CD4-positive, alpha-beta memory T cell (primary cell): ENCODE measurements around the gene MYO7B. TPM values are rescaled to one million over a fixed set of nuclear protein-coding genes. Genes with fewer than 3 reads are reported as not detected.

Source experiments
- CTCF ChIA-PET: fragments of 350-600 bp; sonication (Branson Sonifier 250); formaldehyde crosslinking; loops from one replicate; lab custom pipeline; 2021; ENCODE audit warnings: inconsistent platforms; ENCODE audit not compliant: partially characterized antibody; lab: Charles Lee
- POLR2A ChIA-PET: fragments of 350-600 bp; sonication (Branson Sonifier 250); formaldehyde crosslinking; loops from one replicate; lab custom pipeline; 2021; ENCODE audit not compliant: partially characterized antibody; lab: Charles Lee
- DNase-seq, 5 donors: peaks; one replicate each; pipeline versions ENCODE4 v3.0.0 to v3.0.0-alpha.2; 2020 to 2022; ENCODE audit warnings: mixed read lengths in 1 of 5
- H3K27ac ChIP-seq: one replicate; pipeline ENCODE4 v1.7.0; 2013; ENCODE audit warnings: low read depth, low read length
- H3K27me3 ChIP-seq: 2 replicates; pipeline ENCODE4 v1.7.0; 2013; ENCODE audit warnings: mild to moderate bottlenecking, low read length, moderate library complexity; ENCODE audit not compliant: insufficient read depth
- H3K36me3 ChIP-seq: 2 replicates; pipeline ENCODE4 v1.7.0; 2013; ENCODE audit warnings: mild to moderate bottlenecking, low read length, moderate library complexity; ENCODE audit not compliant: insufficient read depth
- H3K4me1 ChIP-seq: 2 replicates; pipeline ENCODE4 v1.7.0; 2013; ENCODE audit warnings: mild to moderate bottlenecking, low read length, moderate library complexity; ENCODE audit not compliant: insufficient read depth
- H3K4me3 ChIP-seq, 2 donors: one replicate each; pipeline ENCODE4 v1.7.0; 2013; ENCODE audit warnings: low read length in 2 of 2, mild to moderate bottlenecking in 1 of 2
- H3K9me3 ChIP-seq, 2 donors: one replicate each; pipeline ENCODE4 v1.7.0; 2013; ENCODE audit warnings: low read length in 2 of 2, control low read depth in 1 of 2; ENCODE audit not compliant: control insufficient read depth in 1 of 2
- H3K27ac Mint-ChIP-seq, 7 donors: one replicate each; pipeline ENCODE4 v1.8.0; 2020 to 2021; ENCODE audit warnings: mixed read lengths in 7 of 7, mild to moderate bottlenecking in 6 of 7, inconsistent platforms in 3 of 7, moderate library complexity in 3 of 7
- H3K27me3 Mint-ChIP-seq, 2 donors: one replicate each; pipeline ENCODE4 v1.8.0; 2020 to 2021; ENCODE audit warnings: mixed read lengths in 2 of 2
- H3K36me3 Mint-ChIP-seq, 2 donors: one replicate each; pipeline ENCODE4 v1.8.0; 2020 to 2021; ENCODE audit warnings: mixed read lengths in 2 of 2, inconsistent platforms in 1 of 2, mild to moderate bottlenecking in 1 of 2
- H3K4me1 Mint-ChIP-seq, 4 donors: one replicate each; pipeline ENCODE4 v1.8.0; 2020 to 2021; ENCODE audit warnings: mixed read lengths in 4 of 4, mild to moderate bottlenecking in 1 of 4
- H3K4me3 Mint-ChIP-seq, 8 donors: one replicate each; pipeline ENCODE4 v1.8.0; 2020 to 2021; ENCODE audit warnings: mixed read lengths in 8 of 8, mild to moderate bottlenecking in 7 of 8, moderate library complexity in 6 of 8, inconsistent platforms in 3 of 8
- H3K9me3 Mint-ChIP-seq, 8 donors: one replicate each; pipeline ENCODE4 v1.8.0; 2020 to 2021; ENCODE audit warnings: mixed read lengths in 8 of 8, mild to moderate bottlenecking in 5 of 8, inconsistent platforms in 3 of 8, moderate library complexity in 1 of 8
- intact Hi-C: fragments of 100-400 bp; cut with micrococcal nuclease; formaldehyde crosslinking; loops from one replicate; pipeline ENCODE4 v1.15.1; 2023
- polyA plus RNA-seq, 2 donors: library from polyadenylated mRNA; unstranded; fragments of 300-500 nt; fragmentation: Illumina TruSeq; gene quantifications; one replicate each; pipeline ENCODE4 v1.2.3, GENCODE V29; 2021
- total RNA-seq, 2 experiments: library from RNA; stranded (reverse); gene quantifications; one replicate each; pipeline ENCODE4 v1.2.3, GENCODE V29; 2021

MYO7B gene
- total and polyA plus RNA-seq, 4 experiments from 2014 or later = not detected

DNA sequence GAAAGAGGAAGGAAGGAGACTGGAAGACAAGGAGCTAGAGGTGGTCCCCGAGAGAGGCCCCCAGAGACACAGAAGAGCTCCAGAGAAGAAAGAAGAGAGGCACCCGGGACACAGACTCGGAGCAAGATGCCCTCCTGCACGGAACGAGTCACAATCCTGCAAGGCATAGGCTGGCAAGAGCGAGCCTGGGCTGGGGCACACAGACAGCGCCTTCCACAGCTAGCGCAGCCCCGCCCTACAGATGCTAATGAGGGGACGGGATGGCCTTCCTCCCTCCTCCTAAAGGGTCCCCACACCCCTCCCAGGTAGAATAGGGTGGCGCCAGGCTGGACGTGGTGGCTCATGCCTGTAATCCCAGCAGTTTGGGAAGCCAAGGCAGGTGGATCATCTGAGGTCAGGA, 90.7 kb downstream of the MYO7B start:
- no peak overlapping the region for H3K4me3 Mint-ChIP-seq
- peaks cover 3 to 6% of the 10 kb centered on the region in 2 donors for H3K27me3 Mint-ChIP-seq
- H3K4me1 Mint-ChIP-seq = no peaks in the 10 kb centered on the region
- H3K9me3 Mint-ChIP-seq = peaks cover 0 to 2% (median 0%) of the 10 kb centered on the region in 8 donors
- Histone ChIP-seq H3K4me1 (no peaks in the 10 kb centered on the region), H3K36me3 (no peaks in the 10 kb centered on the region), H3K27me3 (no peaks in the 10 kb centered on the region), H3K9me3 (no peaks in the 10 kb centered on the region), H3K27ac (no peak overlapping the region), H3K4me3 (no peak overlapping the region)
- POLR2A ChIA-PET = no interaction called here
- peak overlapping the region in 1 of 7 donors; percentile 64 for H3K27ac Mint-ChIP-seq
- H3K36me3 Mint-ChIP-seq = no peaks in the 10 kb centered on the region
- no peak for DNase-seq
- CTCF ChIA-PET = no interaction called here
- intact Hi-C loops = no loop called here

DNA sequence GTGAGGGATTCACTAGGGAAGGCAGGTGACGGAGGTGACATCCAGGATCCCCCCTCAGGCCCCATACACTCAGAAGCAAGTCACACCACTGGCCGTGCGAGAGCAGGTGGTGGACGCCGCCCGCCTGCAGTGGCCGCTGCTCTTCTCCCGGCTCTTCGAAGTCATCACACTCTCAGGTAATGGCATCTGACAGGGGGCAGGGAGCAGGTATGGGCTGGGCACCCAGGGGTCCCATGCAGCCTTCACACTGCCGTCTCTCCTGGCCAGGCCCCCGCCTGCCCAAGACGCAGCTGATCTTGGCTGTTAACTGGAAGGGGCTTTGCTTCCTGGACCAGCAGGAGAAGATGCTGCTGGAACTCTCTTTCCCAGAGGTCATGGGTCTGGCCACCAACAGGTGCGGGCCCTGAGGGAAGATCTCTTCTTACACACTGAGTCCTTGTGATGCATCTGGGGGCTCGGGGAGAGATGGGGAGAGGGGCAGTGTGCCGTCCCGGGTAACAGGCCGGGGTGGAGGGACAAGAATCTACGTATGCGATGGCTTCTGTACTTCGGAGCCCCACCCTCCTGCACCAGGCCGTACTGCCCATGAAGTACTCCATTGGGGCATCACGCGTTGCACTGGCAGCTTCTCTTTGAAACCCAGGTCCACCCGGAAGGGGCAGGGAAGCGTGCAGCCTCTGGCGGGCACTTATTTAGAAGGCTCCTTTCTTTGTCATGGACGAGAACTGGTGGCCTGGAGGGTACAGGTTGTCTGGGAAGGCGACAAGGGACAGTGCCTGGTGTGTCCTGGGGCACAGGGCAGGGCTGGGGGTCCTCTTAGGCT, 91.6 kb downstream of the MYO7B start:
- ChIA-PET POLR2A (no interaction called here), CTCF (no interaction called here)
- H3K4me1 Mint-ChIP-seq = no peaks in the 10 kb centered on the region
- H3K27me3 Mint-ChIP-seq = peaks cover 0 to 4% of the 10 kb centered on the region in 2 donors
- no peak overlapping the region for H3K4me3 Mint-ChIP-seq
- DNase-seq = no peak
- Histone ChIP-seq H3K9me3 (no peaks in the 10 kb centered on the region), H3K27me3 (no peaks in the 10 kb centered on the region), H3K36me3 (no peaks in the 10 kb centered on the region), H3K27ac (no peak overlapping the region), H3K4me1 (no peaks in the 10 kb centered on the region), H3K4me3 (no peak overlapping the region)
- intact Hi-C loops = no loop called here
- H3K9me3 Mint-ChIP-seq = peaks cover 0 to 2% (median 0%) of the 10 kb centered on the region in 8 donors
- H3K36me3 Mint-ChIP-seq = no peaks in the 10 kb centered on the region
- no peak overlapping the region for H3K27ac Mint-ChIP-seq

DNA sequence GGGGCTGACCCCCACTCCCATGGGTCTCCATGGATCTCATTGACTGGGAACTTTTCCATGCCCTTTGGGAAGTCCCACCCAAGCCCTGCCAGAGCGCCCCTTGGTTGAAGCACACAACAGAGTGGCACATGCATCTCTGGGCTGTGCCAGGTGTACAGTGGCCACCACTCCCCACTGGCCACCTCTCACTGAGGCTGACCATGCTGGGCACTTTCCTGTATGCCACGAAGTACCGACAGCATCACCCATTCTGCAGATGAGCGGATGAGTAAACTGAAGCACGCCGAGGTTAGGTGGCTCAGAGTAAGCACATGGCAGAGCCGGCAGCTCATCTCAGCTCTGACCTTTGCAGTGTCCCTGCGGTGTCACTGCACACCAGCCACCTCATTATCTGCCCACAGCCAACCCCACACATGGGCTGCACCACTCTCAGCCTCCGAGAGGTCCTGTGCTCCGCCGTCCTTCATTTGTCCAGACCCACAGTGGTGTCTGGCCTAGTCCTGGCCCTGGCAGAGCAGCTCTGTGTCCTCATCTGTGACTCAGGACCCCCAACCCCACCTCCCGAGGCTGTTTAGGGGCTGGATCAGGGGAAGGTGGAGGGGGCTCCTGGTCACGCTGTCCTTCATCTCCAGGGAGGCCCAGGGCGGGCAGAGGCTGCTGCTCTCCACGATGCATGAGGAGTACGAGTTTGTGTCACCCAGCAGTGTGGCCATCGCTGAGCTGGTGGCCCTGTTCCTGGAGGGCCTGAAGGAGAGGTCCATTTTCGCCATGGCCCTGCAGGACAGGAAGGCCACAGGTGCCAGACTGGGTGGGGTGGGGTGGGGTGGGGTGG, 92.5 kb downstream of the MYO7B start:
- H3K27ac Mint-ChIP-seq = no peak overlapping the region

DNA sequence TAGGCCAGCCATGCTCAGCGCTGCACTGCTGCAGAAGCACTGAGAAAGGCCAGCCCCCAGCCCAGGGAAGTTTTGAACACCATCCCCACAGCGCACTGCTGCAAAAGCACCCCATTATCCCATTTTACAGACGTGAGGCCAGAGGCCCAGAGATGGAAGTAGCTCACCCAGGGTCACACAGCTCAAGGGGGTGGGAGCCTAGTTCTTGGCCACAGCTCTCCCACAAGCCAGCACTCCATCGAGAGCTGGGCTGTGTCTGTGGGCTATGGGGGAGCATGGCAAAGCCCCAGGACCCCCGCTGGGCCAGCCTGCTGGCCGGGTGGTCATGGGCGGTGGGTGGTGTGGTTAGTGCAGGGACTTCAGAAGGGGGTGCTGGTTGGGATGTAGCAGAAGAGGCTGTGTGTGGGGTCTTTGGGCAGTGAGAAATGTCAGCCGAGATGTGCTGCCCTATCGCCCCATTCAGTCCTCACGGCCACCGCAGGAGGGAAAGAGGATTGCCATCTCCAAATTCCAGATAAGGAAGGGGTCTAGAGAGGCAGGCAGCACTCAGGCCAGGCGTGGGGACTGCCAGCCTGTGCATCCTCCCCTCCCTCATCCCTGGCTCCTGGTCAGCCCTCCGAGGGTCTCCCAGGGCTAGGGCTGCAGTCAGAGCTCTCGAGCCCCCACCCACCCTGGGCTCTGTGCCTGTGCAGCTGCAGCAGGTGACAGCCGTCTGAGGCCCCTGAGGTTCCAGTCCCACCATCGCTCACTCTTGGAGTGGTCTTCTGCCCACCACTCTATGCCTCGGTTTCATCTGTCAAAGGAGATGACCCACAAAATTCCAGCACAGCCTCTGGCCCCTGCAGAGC, 93.5 kb downstream of the MYO7B start:
- H3K36me3 Mint-ChIP-seq = no peaks in the 10 kb centered on the region
- no peak overlapping the region for H3K27ac ChIP-seq
- H3K27ac Mint-ChIP-seq = no peak overlapping the region
- DNase-seq = no peak
- intact Hi-C loops = no loop called here
- H3K4me3 Mint-ChIP-seq = no peak overlapping the region
- no peaks in the 10 kb centered on the region for H3K27me3 ChIP-seq
- ChIA-PET CTCF (no interaction called here), POLR2A (no interaction called here)
- peaks cover 0 to 10% (median 0%) of the 10 kb centered on the region in 4 donors for H3K4me1 Mint-ChIP-seq
- no peaks in the 10 kb centered on the region for H3K36me3 ChIP-seq
- H3K4me3 ChIP-seq = no peak overlapping the region
- no peaks in the 10 kb centered on the region for H3K9me3 Mint-ChIP-seq
- no peaks in the 10 kb centered on the region for H3K27me3 Mint-ChIP-seq
- no peaks in the 10 kb centered on the region for H3K9me3 ChIP-seq
- H3K4me1 ChIP-seq = peaks cover 5% of the 10 kb centered on the region

More for the DNA sequence above, 92.5 kb downstream of the MYO7B start:
- Mint-ChIP-seq H3K27me3 (peaks cover 0 to 4% of the 10 kb centered on the region in 2 donors), H3K36me3 (no peaks in the 10 kb centered on the region), H3K9me3 (peaks cover 0 to 2% (median 0%) of the 10 kb centered on the region in 8 donors), H3K4me3 (peak overlapping the region in 1 of 8 donors; percentile 52), H3K4me1 (peaks cover 0 to 3% (median 0%) of the 10 kb centered on the region in 4 donors)
- ChIA-PET CTCF (no interaction called here), POLR2A (no interaction called here)
- H3K4me3 ChIP-seq = no peak overlapping the region
- no peaks in the 10 kb centered on the region for H3K27me3 ChIP-seq
- intact Hi-C loops = no loop called here
- DNase-seq = no peak
- H3K4me1 ChIP-seq = no peaks in the 10 kb centered on the region
- H3K36me3 ChIP-seq = no peaks in the 10 kb centered on the region
- H3K9me3 ChIP-seq = no peaks in the 10 kb centered on the region
- no peak overlapping the region for H3K27ac ChIP-seq

DNA sequence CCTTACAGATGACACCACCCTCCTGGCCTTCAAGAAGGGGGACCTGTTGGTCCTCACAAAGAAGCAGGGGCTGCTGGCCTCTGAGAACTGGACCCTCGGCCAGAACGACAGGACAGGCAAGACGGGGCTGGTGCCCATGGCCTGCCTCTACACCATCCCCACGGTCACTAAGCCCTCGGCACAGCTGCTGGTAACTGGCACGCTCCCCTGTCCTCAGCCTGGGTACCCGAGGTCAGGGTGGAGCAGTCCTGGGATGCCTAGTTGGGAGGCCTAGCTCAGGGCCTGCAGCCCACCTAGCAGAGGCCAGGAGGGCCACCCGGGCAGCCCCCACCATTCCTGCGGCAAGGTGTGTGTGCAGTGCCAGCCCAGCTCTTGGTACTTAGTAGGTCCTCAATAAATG, 94.2 kb downstream of the MYO7B start:
- no peak overlapping the region for H3K4me3 ChIP-seq
- Mint-ChIP-seq H3K36me3 (no peaks in the 10 kb centered on the region), H3K4me1 (peaks cover 0 to 10% (median under 1%) of the 10 kb centered on the region in 4 donors), H3K4me3 (no peak overlapping the region), H3K27ac (no peak overlapping the region), H3K27me3 (no peaks in the 10 kb centered on the region), H3K9me3 (no peaks in the 10 kb centered on the region)
- POLR2A ChIA-PET = no interaction called here
- intact Hi-C loops = no loop called here
- no peak overlapping the region for H3K27ac ChIP-seq
- CTCF ChIA-PET = no interaction called here
- DNase-seq = no peak
- H3K36me3 ChIP-seq = no peaks in the 10 kb centered on the region
- H3K4me1 ChIP-seq = peaks cover 5% of the 10 kb centered on the region
- H3K9me3 ChIP-seq = no peaks in the 10 kb centered on the region
- no peaks in the 10 kb centered on the region for H3K27me3 ChIP-seq

DNA sequence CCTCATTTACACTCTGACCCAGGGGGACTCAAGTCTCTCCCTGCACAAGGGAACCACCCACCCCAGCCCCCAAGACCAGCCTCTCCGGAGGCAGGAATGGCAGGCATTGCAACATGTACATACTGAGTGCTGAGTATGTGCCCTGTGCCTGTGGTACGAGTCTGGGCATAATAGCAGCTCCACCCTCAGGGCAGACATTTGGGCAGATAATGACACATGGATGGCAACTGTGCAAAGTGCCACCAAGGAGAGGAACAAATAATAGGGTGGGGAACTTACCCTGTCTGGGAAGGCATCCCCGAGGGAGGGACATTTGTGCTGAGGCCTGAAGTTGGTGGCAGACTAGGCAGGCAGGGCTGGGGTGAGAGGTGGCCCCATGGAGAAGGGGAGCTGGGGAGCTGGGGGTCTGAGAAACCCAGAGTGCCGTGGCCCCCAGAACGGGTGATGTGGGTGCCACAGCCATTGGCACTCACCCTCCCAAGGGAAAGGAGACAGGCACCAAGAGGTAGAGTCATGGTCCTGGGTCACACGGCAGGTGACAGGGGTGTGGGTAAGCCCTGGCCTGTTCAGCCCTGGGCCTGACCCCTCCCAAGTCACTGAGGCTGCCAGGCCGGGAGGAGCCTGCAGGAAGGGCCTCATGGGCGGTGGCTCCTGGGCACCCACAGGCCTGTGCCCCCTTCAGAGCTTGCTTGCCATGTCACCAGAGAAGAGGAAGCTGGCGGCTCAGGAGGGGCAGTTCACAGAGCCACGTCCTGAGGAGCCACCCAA, 94.8 kb downstream of the MYO7B start:
- Mint-ChIP-seq H3K27me3 (no peaks in the 10 kb centered on the region), H3K9me3 (no peaks in the 10 kb centered on the region), H3K4me3 (no peak overlapping the region), H3K36me3 (no peaks in the 10 kb centered on the region), H3K27ac (peak overlapping the region in 1 of 7 donors; percentile 52), H3K4me1 (peaks cover 0 to 10% (median 4%) of the 10 kb centered on the region in 4 donors)
- no peak for DNase-seq
- intact Hi-C loops = no loop called here
- no peak overlapping the region for H3K27ac ChIP-seq
- H3K4me1 ChIP-seq = peaks cover 5% of the 10 kb centered on the region
- no peaks in the 10 kb centered on the region for H3K36me3 ChIP-seq
- POLR2A ChIA-PET = no interaction called here
- CTCF ChIA-PET = interaction anchor here (1.8 kb wide), 1 partner anchor 39 kb away, joined by 3 read pairs; no protein-coding TSS in a partner anchor
- no peaks in the 10 kb centered on the region for H3K9me3 ChIP-seq
- no peak overlapping the region for H3K4me3 ChIP-seq
- H3K27me3 ChIP-seq = no peaks in the 10 kb centered on the region
